HG02973 (cell line): ENCODE results near the gene NFKBIL1.
"Not testable (repeated sequence)": the region's sequence is repeated elsewhere in the genome, so short reads cannot be mapped to it uniquely, and the experiment has no call there.

Source experiments
- ATAC-seq: cut with Tn5 transposase; IDR thresholded peaks from one replicate; pipeline ENCODE4 v1.9.1; 2021; ENCODE audit warnings: moderate library complexity; ENCODE audit not compliant: unreplicated experiment

NFKBIL1 gene

GRCh38 chr6:31579546-31580437 is 32.4 kb downstream of the NFKBIL1 start:
- no peak for ATAC-seq

GRCh38 chr6:31580438-31580740 is 33.0 kb downstream of the NFKBIL1 start:
- ATAC-seq: no peak

GRCh38 chr6:31580807-31581433 is 33.5 kb downstream of the NFKBIL1 start:
- peak; percentile 50 for ATAC-seq

- ATAC-seq: no peak
These were observed 34.2 kb downstream of the NFKBIL1 start for GRCh38 chr6:31581434-31582229.

- no peak for ATAC-seq
These were observed 34.8 kb downstream of the NFKBIL1 start, which contains the start of gene LTB for GRCh38 chr6:31582230-31582643. Gene LTB (minus strand): TSS chr6:31582424. CDS start chr6:31582417, 7 bp downstream.

- no peak for ATAC-seq
These were observed 38.1 kb downstream of the NFKBIL1 start for GRCh38 chr6:31585491-31585890.

GRCh38 chr6:31586008-31586407 is 38.6 kb downstream of the NFKBIL1 start, which contains the start of gene LST1:
Gene LST1 (plus strand): TSS chr6:31586277. CDS start chr6:31587300, 1,023 bp downstream.
- ATAC-seq: no peak

- ATAC-seq: no peak
These were observed 39.3 kb downstream of the NFKBIL1 start for GRCh38 chr6:31586599-31587281.

- ATAC-seq: no peak
These were observed 40.7 kb downstream of the NFKBIL1 start for GRCh38 chr6:31587791-31588777.

- ATAC-seq: no peak
These were observed 41.7 kb downstream of the NFKBIL1 start for GRCh38 chr6:31588871-31589650.

- ATAC-seq: not testable (repeated sequence)
These were observed 43.3 kb downstream of the NFKBIL1 start for GRCh38 chr6:31590691-31591090.

- no peak for ATAC-seq
These were observed 45.0 kb downstream of the NFKBIL1 start for GRCh38 chr6:31592396-31592771.

- no peak for ATAC-seq
These were observed 49.6 kb downstream of the NFKBIL1 start for GRCh38 chr6:31597006-31597405.

- ATAC-seq: no peak
These were observed 59.9 kb downstream of the NFKBIL1 start for GRCh38 chr6:31607317-31607716.
